Breast epithelium (tissue), 3 donors: ENCODE measurements around the gene DEFB132.
"Not testable (repeated sequence)": the region's sequence is repeated elsewhere in the genome, so short reads cannot be mapped to it uniquely, and the experiment has no call there.

Source experiments
- POLR2A ChIP-seq: fragments of 450-650 bp; IDR thresholded peaks from one replicate; pipeline ENCODE4 v1.6.1; 2016; ENCODE audit warnings: antibody characterized with exemption, mild to moderate bottlenecking, moderate library complexity
- POLR2AphosphoS5 ChIP-seq, 3 donors: sonication (generic); formaldehyde crosslinking; IDR thresholded peaks; one replicate each; pipeline ENCODE4 v1.6.1; 2017; ENCODE audit warnings: antibody characterized with exemption in 3 of 3
- TF ChIP-seq, protein P1 (sequence below), 3 donors: fragments of 450-650 bp; IDR thresholded peaks; one replicate each; pipeline ENCODE4 v1.5.1; 2016 to 2017; ENCODE audit warnings: antibody characterized with exemption in 3 of 3, mild to moderate bottlenecking in 3 of 3, moderate library complexity in 3 of 3

- TF ChIP-seq POLR2AphosphoS5 (IDR thresholded peaks at IDR 0.05); POLR2A: not testable (repeated sequence)
- TF ChIP-seq, protein P1, sequence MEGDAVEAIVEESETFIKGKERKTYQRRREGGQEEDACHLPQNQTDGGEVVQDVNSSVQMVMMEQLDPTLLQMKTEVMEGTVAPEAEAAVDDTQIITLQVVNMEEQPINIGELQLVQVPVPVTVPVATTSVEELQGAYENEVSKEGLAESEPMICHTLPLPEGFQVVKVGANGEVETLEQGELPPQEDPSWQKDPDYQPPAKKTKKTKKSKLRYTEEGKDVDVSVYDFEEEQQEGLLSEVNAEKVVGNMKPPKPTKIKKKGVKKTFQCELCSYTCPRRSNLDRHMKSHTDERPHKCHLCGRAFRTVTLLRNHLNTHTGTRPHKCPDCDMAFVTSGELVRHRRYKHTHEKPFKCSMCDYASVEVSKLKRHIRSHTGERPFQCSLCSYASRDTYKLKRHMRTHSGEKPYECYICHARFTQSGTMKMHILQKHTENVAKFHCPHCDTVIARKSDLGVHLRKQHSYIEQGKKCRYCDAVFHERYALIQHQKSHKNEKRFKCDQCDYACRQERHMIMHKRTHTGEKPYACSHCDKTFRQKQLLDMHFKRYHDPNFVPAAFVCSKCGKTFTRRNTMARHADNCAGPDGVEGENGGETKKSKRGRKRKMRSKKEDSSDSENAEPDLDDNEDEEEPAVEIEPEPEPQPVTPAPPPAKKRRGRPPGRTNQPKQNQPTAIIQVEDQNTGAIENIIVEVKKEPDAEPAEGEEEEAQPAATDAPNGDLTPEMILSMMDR (IDR thresholded peaks at IDR 0.05): not testable (repeated sequence)
Measured at GRCh38 chr20:225879-226278, 31.6 kb upstream of the DEFB132 start.
